AG04450 (cell line): ENCODE results near the gene CTF1. TPM values are rescaled to one million over a fixed set of nuclear protein-coding genes. Genes with fewer than 3 reads are reported as not detected.
A peak's percentile ranks its signal among the peaks of the same experiment; 100 is the strongest.

Experiments
- CTCF ChIA-PET: fragments of 300-600, 350-600 bp; formaldehyde crosslinking; extraction: SDS; loops from one replicate; lab custom pipeline; 2022; ENCODE audit warnings: antibody characterized with exemption, inconsistent platforms; lab: Charles Lee
- POLR2A ChIA-PET: fragments of 350-600 bp; formaldehyde crosslinking; extraction: SDS; loops from one replicate; lab custom pipeline; 2021; ENCODE audit warnings: antibody characterized with exemption, inconsistent platforms; lab: Yijun Ruan, JAX
- DNase-seq: peaks from one replicate; pipeline ENCODE4 v3.0.0-alpha.2; 2011; ENCODE audit warnings: low read depth, low spot score
- H3K27ac ChIP-seq: one replicate; pipeline ENCODE4 v1.5.1; 2012; ENCODE audit warnings: low read depth, low read length, control low read depth
- H3K27me3 ChIP-seq: one replicate; pipeline ENCODE4 v1.6.0; 2012; ENCODE audit warnings: low read length; ENCODE audit not compliant: control insufficient read depth, insufficient read depth
- H3K4me3 ChIP-seq: 2 replicates; pipeline ENCODE4 v1.5.1; 2011; ENCODE audit warnings: mild to moderate bottlenecking, low read depth, low read length, control low read depth
- H3K9me3 ChIP-seq: 2 replicates; pipeline ENCODE4 v1.5.1; 2012; ENCODE audit warnings: low read length; ENCODE audit not compliant: control insufficient read depth, insufficient read depth
- CTCF ChIP-seq: IDR thresholded peaks from 2 replicates; pipeline ENCODE4 v1.5.1; 2011; ENCODE audit warnings: low read depth, low read length, control low read depth, inconsistent platforms
- polyA plus RNA-seq: library from polyadenylated mRNA; depleted of rRNA; stranded (reverse); fragments of >200 nt; gene quantifications from 2 replicates; pipeline ENCODE4 v1.2.3, GENCODE V29; 2011

Gene CTF1
- polyA plus RNA-seq, 1 experiment: 10.1 TPM

- Histone ChIP-seq H3K27me3 (no peaks in the 10 kb centered on the region), H3K27ac (peak overlapping the region; percentile 61), H3K9me3 (no peaks in the 10 kb centered on the region; the same call in 1 of the 2 replicates), H3K4me3 (peak overlapping the region; percentile 45)
- TF ChIP-seq CTCF: no peak
- no peak for DNase-seq
- CTCF ChIA-PET: interaction anchor here (0.6 to 4.2 kb wide), 12 partner anchors 8 to 137 kb away, joined by 3 to 59 read pairs (median 4); no protein-coding TSS in a partner anchor
- POLR2A ChIA-PET: interaction anchor here (0.6 to 2.2 kb wide), 6 partner anchors 9 to 154 kb away, joined by 3 to 10 read pairs (median 4); partner anchors contain the start of gene PHKG2
Measured at GRCh38 chr16:30902029-30902972, 5.9 kb downstream of the CTF1 start.

- TF ChIP-seq CTCF: no peak
- ChIA-PET CTCF (interaction anchor here (1.1 to 4.2 kb wide), 5 partner anchors 17 to 96 kb away, joined by 4 to 59 read pairs (median 8); no protein-coding TSS in a partner anchor), POLR2A (interaction anchor here (1.3 to 2.2 kb wide), 2 partner anchors 28 to 98 kb away, joined by 5 to 10 read pairs; no protein-coding TSS in a partner anchor)
- H3K27ac ChIP-seq: no peak overlapping the region
- no peak overlapping the region for H3K4me3 ChIP-seq
- no peaks in the 10 kb centered on the region for H3K27me3 ChIP-seq
- no peak for DNase-seq
- no peaks in the 10 kb centered on the region; the same call in 1 of the 2 replicates for H3K9me3 ChIP-seq
Measured at GRCh38 chr16:30903002-30903401, 6.6 kb downstream of the CTF1 start.

- H3K9me3 ChIP-seq: no peaks in the 10 kb centered on the region; the same call in 1 of the 2 replicates
- H3K4me3 ChIP-seq: no peak overlapping the region
- H3K27ac ChIP-seq: no peak overlapping the region
- POLR2A ChIA-PET: no interaction called here
- DNase-seq: no peak
- no peaks in the 10 kb centered on the region for H3K27me3 ChIP-seq
- no peak for TF ChIP-seq CTCF
- CTCF ChIA-PET: interaction anchor here (3.8 to 4.2 kb wide), 2 partner anchors 59 to 90 kb away, joined by 25 to 59 read pairs; no protein-coding TSS in a partner anchor
Measured at GRCh38 chr16:30903596-30903995, 7.2 kb downstream of the CTF1 start.

- POLR2A ChIA-PET: no interaction called here
- CTCF ChIA-PET: interaction anchor here (0.7 kb wide), 1 partner anchor 8 kb away, joined by 6 read pairs; the partner anchor contains the start of gene CTF1
- no peak for DNase-seq
- no peak for TF ChIP-seq CTCF
- Histone ChIP-seq H3K27ac (no peak overlapping the region), H3K27me3 (no peaks in the 10 kb centered on the region), H3K4me3 (no peak overlapping the region), H3K9me3 (no peaks in the 10 kb centered on the region; the same call in 1 of the 2 replicates)
Measured at GRCh38 chr16:30904114-30904780, 7.8 kb downstream of the CTF1 start.
